ENCODE results near the gene TLR4.

DNA sequence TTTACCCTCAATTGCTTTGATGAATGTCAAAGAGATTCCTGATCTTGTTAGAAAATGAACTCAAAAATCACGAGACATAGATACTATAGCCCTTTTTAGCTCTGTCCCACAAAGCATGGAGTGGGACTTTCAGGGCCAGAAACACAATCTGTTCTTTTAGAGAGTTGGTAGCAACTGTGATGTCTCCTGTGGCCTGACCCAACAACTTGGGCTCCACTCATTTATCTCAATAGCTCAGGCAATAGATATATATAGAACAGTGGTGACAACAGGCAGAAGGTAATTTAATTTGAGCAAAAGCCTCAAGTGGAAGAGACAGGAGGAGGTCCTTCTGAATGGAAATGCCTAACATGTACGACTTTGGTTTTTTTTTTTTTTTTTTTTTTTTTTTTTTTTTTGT is 25.2 kb downstream of the TLR4 start:
- TF ChIP-seq, protein P1, sequence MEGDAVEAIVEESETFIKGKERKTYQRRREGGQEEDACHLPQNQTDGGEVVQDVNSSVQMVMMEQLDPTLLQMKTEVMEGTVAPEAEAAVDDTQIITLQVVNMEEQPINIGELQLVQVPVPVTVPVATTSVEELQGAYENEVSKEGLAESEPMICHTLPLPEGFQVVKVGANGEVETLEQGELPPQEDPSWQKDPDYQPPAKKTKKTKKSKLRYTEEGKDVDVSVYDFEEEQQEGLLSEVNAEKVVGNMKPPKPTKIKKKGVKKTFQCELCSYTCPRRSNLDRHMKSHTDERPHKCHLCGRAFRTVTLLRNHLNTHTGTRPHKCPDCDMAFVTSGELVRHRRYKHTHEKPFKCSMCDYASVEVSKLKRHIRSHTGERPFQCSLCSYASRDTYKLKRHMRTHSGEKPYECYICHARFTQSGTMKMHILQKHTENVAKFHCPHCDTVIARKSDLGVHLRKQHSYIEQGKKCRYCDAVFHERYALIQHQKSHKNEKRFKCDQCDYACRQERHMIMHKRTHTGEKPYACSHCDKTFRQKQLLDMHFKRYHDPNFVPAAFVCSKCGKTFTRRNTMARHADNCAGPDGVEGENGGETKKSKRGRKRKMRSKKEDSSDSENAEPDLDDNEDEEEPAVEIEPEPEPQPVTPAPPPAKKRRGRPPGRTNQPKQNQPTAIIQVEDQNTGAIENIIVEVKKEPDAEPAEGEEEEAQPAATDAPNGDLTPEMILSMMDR (conservative IDR thresholded peaks at IDR 0.05; ENCODE audit: low read depth, low read length): no peak
- no peak for TF ChIP-seq EZH2 (IDR thresholded peaks at IDR 0.05; ENCODE audit: borderline replicate concordance, low read depth, low read length, poor library complexity, severe bottlenecking)

Measured in A673 (cell line).